HEK293 (cell line): Measurements from ENCODE around the gene KIFAP3.

Source experiments
- CTCF ChIA-PET: fragments of 350-600 bp; formaldehyde crosslinking; extraction: SDS; loops from one replicate; lab custom pipeline; 2021; ENCODE audit warnings: antibody characterized with exemption; lab: Yijun Ruan, JAX
- POLR2A ChIA-PET: fragments of 300-600 bp; formaldehyde crosslinking; extraction: SDS; loops from one replicate; lab custom pipeline; 2020; ENCODE audit warnings: antibody characterized with exemption, inconsistent platforms; lab: Yijun Ruan, JAX
- H3K27ac ChIP-seq: fragments of 200-500 bp; sonication (Bioruptor generic); 2 replicates; pipeline ENCODE4 v1.5.1; 2014; ENCODE audit warnings: low read depth, low read length, control low read depth, inconsistent platforms; ENCODE audit errors: extremely low read depth
- H3K36me3 ChIP-seq, 2 experiments: fragments of 200-500 bp in 1 of 2; sonication (Bioruptor generic) in 1 of 2; 1 replicate in 1 of 2; 2 replicates in 1 of 2; pipeline ENCODE4 v1.5.1; 2014 to 2017; ENCODE audit warnings: inconsistent platforms in 2 of 2, low read length in 2 of 2; ENCODE audit not compliant: control insufficient read depth in 2 of 2, insufficient read depth in 1 of 2
- H3K4me1 ChIP-seq: fragments of 200-500 bp; sonication (Bioruptor generic); 2 replicates; pipeline ENCODE4 v1.5.1; 2014; ENCODE audit warnings: mild to moderate bottlenecking, low read length, inconsistent platforms; ENCODE audit not compliant: control insufficient read depth, insufficient read depth
- H3K4me3 ChIP-seq: 2 replicates; pipeline ENCODE4 v1.5.1; 2011; ENCODE audit warnings: low read depth, mild to moderate bottlenecking, control low read depth, low read length, moderate library complexity
- H3K9me3 ChIP-seq: fragments of 200-500 bp; sonication (Bioruptor generic); 2 replicates; pipeline ENCODE4 v1.5.1; 2014; ENCODE audit warnings: low read depth, low read length, inconsistent platforms; ENCODE audit not compliant: control insufficient read depth, insufficient read depth
- KLF1 ChIP-seq: fragments of 450-650 bp; formaldehyde crosslinking; IDR thresholded peaks from 2 replicates; pipeline ENCODE4 v1.5.1; 2016; ENCODE audit warnings: missing biosample characterization, missing genetic modification characterization
- MZF1 ChIP-seq: fragments of 450-650 bp; formaldehyde crosslinking; IDR thresholded peaks from 2 replicates; pipeline ENCODE4 v1.5.1; 2017; ENCODE audit warnings: missing biosample characterization, missing genetic modification characterization, borderline replicate concordance
- PRDM1 ChIP-seq: fragments of 450-650 bp; formaldehyde crosslinking; IDR thresholded peaks from 2 replicates; pipeline ENCODE4; 2016; ENCODE audit warnings: missing biosample characterization, missing genetic modification characterization
- RBAK ChIP-seq: fragments of 450-650 bp; formaldehyde crosslinking; IDR thresholded peaks from 2 replicates; pipeline ENCODE4 v1.5.1; 2016; ENCODE audit warnings: missing biosample characterization, missing genetic modification characterization
- SCRT1 ChIP-seq: fragments of 450-650 bp; formaldehyde crosslinking; IDR thresholded peaks from 2 replicates; pipeline ENCODE4 v1.5.1; 2016; ENCODE audit warnings: missing biosample characterization, missing genetic modification characterization, borderline replicate concordance
- TRIM28 ChIP-seq: IDR thresholded peaks from 2 replicates; pipeline ENCODE4 v1.6.1; 2011; ENCODE audit warnings: low read length, control low read depth, borderline replicate concordance
- ZFP41 ChIP-seq: fragments of 450-650 bp; formaldehyde crosslinking; IDR thresholded peaks from 2 replicates; pipeline ENCODE4 v1.5.1; 2016; ENCODE audit warnings: missing biosample characterization, missing genetic modification characterization, borderline replicate concordance
- ZNF169 ChIP-seq: fragments of 450-650 bp; formaldehyde crosslinking; IDR thresholded peaks from 2 replicates; pipeline ENCODE4 v1.5.1; 2016; ENCODE audit warnings: missing biosample characterization, missing genetic modification characterization
- ZNF174 ChIP-seq: fragments of 450-650 bp; formaldehyde crosslinking; IDR thresholded peaks from 2 replicates; pipeline ENCODE4 v1.5.0; 2017; ENCODE audit warnings: missing biosample characterization, mild to moderate bottlenecking, missing genetic modification characterization
- ZNF214 ChIP-seq: fragments of 450-650 bp; formaldehyde crosslinking; IDR thresholded peaks from 2 replicates; pipeline ENCODE4 v1.5.1; 2017; ENCODE audit warnings: missing biosample characterization, mild to moderate bottlenecking, missing genetic modification characterization, borderline replicate concordance
- ZNF24 ChIP-seq: fragments of 450-650 bp; formaldehyde crosslinking; IDR thresholded peaks from 2 replicates; pipeline ENCODE4 v1.5.1; 2016; ENCODE audit warnings: missing biosample characterization, missing genetic modification characterization
- ZNF324 ChIP-seq: fragments of 450-650 bp; formaldehyde crosslinking; IDR thresholded peaks from 2 replicates; pipeline ENCODE4 v1.5.1; 2016; ENCODE audit warnings: missing biosample characterization, missing genetic modification characterization
- ZNF341 ChIP-seq: fragments of 450-650 bp; formaldehyde crosslinking; IDR thresholded peaks from 2 replicates; pipeline ENCODE4; 2016; ENCODE audit warnings: low read depth, missing biosample characterization, missing genetic modification characterization
- ZNF391 ChIP-seq: fragments of 450-650 bp; formaldehyde crosslinking; IDR thresholded peaks from 2 replicates; pipeline ENCODE4 v1.5.1; 2016; ENCODE audit warnings: low read depth, missing biosample characterization, missing genetic modification characterization, borderline replicate concordance
- ZNF416 ChIP-seq: fragments of 450-650 bp; formaldehyde crosslinking; IDR thresholded peaks from 2 replicates; pipeline ENCODE4 v1.5.1; 2016; ENCODE audit warnings: missing biosample characterization, missing genetic modification characterization
- ZNF544 ChIP-seq: fragments of 450-650 bp; formaldehyde crosslinking; IDR thresholded peaks from 2 replicates; pipeline ENCODE4 v1.5.0; 2017; ENCODE audit warnings: missing biosample characterization, missing genetic modification characterization
- ZNF555 ChIP-seq: fragments of 450-650 bp; formaldehyde crosslinking; conservative IDR thresholded peaks from 2 replicates; pipeline ENCODE4 v1.5.1; 2017; ENCODE audit warnings: missing biosample characterization, mild to moderate bottlenecking, missing genetic modification characterization, inconsistent platforms
- ZNF585B ChIP-seq: fragments of 450-650 bp; formaldehyde crosslinking; IDR thresholded peaks from 2 replicates; pipeline ENCODE4 v1.5.1; 2016; ENCODE audit warnings: missing biosample characterization, missing genetic modification characterization
- ZNF610 ChIP-seq: fragments of 450-650 bp; formaldehyde crosslinking; IDR thresholded peaks from 2 replicates; pipeline ENCODE4 v1.5.1; 2016; ENCODE audit warnings: missing biosample characterization, missing genetic modification characterization, borderline replicate concordance
- ZNF624 ChIP-seq: fragments of 450-650 bp; formaldehyde crosslinking; IDR thresholded peaks from 2 replicates; pipeline ENCODE4 v1.5.1; 2017; ENCODE audit warnings: missing biosample characterization, missing genetic modification characterization
- ZNF658 ChIP-seq: fragments of 450-650 bp; formaldehyde crosslinking; IDR thresholded peaks from 2 replicates; pipeline ENCODE4; 2016; ENCODE audit warnings: missing biosample characterization, missing genetic modification characterization
- ZNF701 ChIP-seq: fragments of 450-650 bp; formaldehyde crosslinking; IDR thresholded peaks from 2 replicates; pipeline ENCODE4 v1.5.1; 2016; ENCODE audit warnings: missing biosample characterization, missing genetic modification characterization
- ZXDB ChIP-seq: fragments of 450-650 bp; formaldehyde crosslinking; IDR thresholded peaks from 2 replicates; pipeline ENCODE4 v1.5.1; 2016; ENCODE audit warnings: missing biosample characterization, missing genetic modification characterization
- TF ChIP-seq, protein P1 (sequence below): fragments of 450-650 bp; formaldehyde crosslinking; IDR thresholded peaks from 2 replicates; pipeline ENCODE4 v1.5.1; 2017; ENCODE audit warnings: missing biosample characterization, missing genetic modification characterization
- TF ChIP-seq, protein P2 (sequence below): fragments of 450-650 bp; formaldehyde crosslinking; conservative IDR thresholded peaks from 2 replicates; pipeline ENCODE4 v1.5.1; 2016; ENCODE audit warnings: low read depth, missing biosample characterization, missing genetic modification characterization
- TF ChIP-seq, protein P3 (sequence below): fragments of 450-650 bp; formaldehyde crosslinking; IDR thresholded peaks from 2 replicates; pipeline ENCODE4 v1.5.1; 2017; ENCODE audit warnings: missing biosample characterization, missing genetic modification characterization
- TF ChIP-seq, protein P4 (sequence below): fragments of 450-650 bp; formaldehyde crosslinking; IDR thresholded peaks from 2 replicates; pipeline ENCODE4 v1.5.1; 2016; ENCODE audit warnings: missing biosample characterization, missing genetic modification characterization, borderline replicate concordance

Gene KIFAP3

GRCh38 chr1:169891539-169891885 lies 183.0 kb downstream of the KIFAP3 start (continued):
- TF ChIP-seq, protein P1, sequence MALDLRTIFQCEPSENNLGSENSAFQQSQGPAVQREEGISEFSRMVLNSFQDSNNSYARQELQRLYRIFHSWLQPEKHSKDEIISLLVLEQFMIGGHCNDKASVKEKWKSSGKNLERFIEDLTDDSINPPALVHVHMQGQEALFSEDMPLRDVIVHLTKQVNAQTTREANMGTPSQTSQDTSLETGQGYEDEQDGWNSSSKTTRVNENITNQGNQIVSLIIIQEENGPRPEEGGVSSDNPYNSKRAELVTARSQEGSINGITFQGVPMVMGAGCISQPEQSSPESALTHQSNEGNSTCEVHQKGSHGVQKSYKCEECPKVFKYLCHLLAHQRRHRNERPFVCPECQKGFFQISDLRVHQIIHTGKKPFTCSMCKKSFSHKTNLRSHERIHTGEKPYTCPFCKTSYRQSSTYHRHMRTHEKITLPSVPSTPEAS: no peak
- TF ChIP-seq ZNF585B (tag by site-specific recombination): no peak

GRCh38 chr1:169890761-169891538 lies 183.5 kb downstream of the KIFAP3 start:
- H3K27ac ChIP-seq: no peak overlapping the region
- CTCF ChIA-PET: no interaction called here
- no peak overlapping the region for H3K4me3 ChIP-seq
- peaks cover 21% of the 10 kb centered on the region for H3K4me1 ChIP-seq
- peaks cover 0 to 23% of the 10 kb centered on the region in 2 experiments; a peak in 1 of 3 replicates for H3K36me3 ChIP-seq
- no peaks in the 10 kb centered on the region for H3K9me3 ChIP-seq
- POLR2A ChIA-PET: interaction anchor here (0.5 to 1.3 kb wide), 2 partner anchors 96 to 157 kb away, joined by 3 read pairs; partner anchors contain the start of gene METTL18
- TF ChIP-seq ZNF544 (tag by site-specific recombination) (no peak), RBAK (tag by site-specific recombination) (no peak), ZNF174 (tag by site-specific recombination) (no peak), ZNF341 (no peak), ZNF555 (tag by site-specific recombination) (no peak), ZXDB (tag by site-specific recombination) (no peak; the same call in 1 of the 2 replicates), ZFP41 (tag by site-specific recombination) (no peak), ZNF624 (tag by site-specific recombination) (no peak), ZNF24 (tag by site-specific recombination) (0 out of 2 replicates have a peak, but pooled peaks have one; percentile 22), ZNF391 (tag by site-specific recombination) (no peak), ZNF658 (tag by site-specific recombination) (no peak), MZF1 (tag by site-specific recombination) (no peak), ZNF701 (tag by site-specific recombination) (no peak), ZNF610 (tag by site-specific recombination) (no peak), ZNF416 (tag by site-specific recombination) (no peak), ZNF214 (tag by site-specific recombination) (no peak), PRDM1 (no peak), TRIM28 (peak; percentile 82), SCRT1 (0 out of 2 replicates have a peak, but pooled peaks have one; percentile 35), ZNF169 (tag by site-specific recombination) (no peak), ZNF324 (tag by site-specific recombination) (no peak), KLF1 (no peak)
- TF ChIP-seq, protein P2, sequence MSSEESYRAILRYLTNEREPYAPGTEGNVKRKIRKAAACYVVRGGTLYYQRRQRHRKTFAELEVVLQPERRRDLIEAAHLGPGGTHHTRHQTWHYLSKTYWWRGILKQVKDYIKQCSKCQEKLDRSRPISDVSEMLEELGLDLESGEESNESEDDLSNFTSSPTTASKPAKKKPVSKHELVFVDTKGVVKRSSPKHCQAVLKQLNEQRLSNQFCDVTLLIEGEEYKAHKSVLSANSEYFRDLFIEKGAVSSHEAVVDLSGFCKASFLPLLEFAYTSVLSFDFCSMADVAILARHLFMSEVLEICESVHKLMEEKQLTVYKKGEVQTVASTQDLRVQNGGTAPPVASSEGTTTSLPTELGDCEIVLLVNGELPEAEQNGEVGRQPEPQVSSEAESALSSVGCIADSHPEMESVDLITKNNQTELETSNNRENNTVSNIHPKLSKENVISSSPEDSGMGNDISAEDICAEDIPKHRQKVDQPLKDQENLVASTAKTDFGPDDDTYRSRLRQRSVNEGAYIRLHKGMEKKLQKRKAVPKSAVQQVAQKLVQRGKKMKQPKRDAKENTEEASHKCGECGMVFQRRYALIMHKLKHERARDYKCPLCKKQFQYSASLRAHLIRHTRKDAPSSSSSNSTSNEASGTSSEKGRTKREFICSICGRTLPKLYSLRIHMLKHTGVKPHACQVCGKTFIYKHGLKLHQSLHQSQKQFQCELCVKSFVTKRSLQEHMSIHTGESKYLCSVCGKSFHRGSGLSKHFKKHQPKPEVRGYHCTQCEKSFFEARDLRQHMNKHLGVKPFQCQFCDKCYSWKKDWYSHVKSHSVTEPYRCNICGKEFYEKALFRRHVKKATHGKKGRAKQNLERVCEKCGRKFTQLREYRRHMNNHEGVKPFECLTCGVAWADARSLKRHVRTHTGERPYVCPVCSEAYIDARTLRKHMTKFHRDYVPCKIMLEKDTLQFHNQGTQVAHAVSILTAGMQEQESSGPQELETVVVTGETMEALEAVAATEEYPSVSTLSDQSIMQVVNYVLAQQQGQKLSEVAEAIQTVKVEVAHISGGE (tag by site-specific recombination): no peak
- TF ChIP-seq, protein P3, sequence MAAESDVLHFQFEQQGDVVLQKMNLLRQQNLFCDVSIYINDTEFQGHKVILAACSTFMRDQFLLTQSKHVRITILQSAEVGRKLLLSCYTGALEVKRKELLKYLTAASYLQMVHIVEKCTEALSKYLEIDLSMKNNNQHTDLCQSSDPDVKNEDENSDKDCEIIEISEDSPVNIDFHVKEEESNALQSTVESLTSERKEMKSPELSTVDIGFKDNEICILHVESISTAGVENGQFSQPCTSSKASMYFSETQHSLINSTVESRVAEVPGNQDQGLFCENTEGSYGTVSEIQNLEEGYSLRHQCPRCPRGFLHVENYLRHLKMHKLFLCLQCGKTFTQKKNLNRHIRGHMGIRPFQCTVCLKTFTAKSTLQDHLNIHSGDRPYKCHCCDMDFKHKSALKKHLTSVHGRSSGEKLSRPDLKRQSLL (tag by site-specific recombination): peak; percentile 18; the same call in 1 of the 2 replicates
- TF ChIP-seq, protein P4, sequence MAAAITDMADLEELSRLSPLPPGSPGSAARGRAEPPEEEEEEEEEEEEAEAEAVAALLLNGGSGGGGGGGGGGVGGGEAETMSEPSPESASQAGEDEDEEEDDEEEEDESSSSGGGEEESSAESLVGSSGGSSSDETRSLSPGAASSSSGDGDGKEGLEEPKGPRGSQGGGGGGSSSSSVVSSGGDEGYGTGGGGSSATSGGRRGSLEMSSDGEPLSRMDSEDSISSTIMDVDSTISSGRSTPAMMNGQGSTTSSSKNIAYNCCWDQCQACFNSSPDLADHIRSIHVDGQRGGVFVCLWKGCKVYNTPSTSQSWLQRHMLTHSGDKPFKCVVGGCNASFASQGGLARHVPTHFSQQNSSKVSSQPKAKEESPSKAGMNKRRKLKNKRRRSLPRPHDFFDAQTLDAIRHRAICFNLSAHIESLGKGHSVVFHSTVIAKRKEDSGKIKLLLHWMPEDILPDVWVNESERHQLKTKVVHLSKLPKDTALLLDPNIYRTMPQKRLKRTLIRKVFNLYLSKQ (tag by site-specific recombination): no peak
